Stimulated activated CD8-positive, alpha-beta memory T cell treated with anti-CD3 and anti-CD28 coated beads, Interleukin-7, amount 100 ng/mL, for 4 hours (primary cell): ENCODE measurements around the gene CLDND1.

Experiments
- DNase-seq, 2 donors: peaks; one replicate each; pipeline ENCODE4 v3.0.0-alpha.2; 2020; ENCODE audit warnings: low read depth in 2 of 2

The CLDND1 gene

DNA sequence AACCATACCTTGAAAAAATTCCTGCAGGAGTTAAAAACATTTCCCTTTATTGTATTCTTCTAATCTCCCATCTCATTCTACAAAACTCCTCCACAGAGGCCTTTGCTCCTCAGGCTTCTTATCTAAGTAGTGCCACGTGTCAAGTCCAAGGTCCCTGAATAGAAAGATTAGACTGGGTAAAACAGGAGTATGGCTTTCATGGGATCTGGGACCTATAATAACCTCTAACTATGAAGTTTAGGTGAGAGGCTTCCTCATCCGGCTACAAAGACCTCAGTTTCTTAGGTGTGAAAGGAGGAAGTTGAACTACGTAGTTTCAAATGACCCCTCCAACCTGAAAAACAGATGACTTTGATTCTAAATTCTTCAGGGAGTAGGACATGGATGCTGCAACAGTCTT lies 29.1 kb upstream of the CLDND1 start:
- DNase-seq, result no peak

DNA sequence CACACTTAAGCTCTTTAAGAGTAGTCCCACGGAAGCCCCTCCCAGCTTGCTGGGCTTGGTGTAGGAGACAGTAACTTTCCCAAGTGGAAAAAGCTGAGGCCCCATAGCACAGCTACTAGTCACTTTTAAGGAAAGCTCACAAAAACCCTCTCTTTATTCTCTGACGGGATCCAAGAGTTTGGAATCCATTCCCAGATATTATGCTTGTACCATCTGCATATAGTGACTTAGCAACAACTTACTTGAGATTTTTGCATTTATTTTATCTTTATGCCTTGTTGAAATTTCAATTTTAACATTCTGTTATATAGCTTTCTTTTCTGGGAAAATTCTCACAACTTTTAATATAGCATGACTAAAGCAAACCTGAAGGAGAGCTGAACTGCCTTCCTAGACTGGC lies 28.5 kb upstream of the CLDND1 start:
- no peak for DNase-seq

DNA sequence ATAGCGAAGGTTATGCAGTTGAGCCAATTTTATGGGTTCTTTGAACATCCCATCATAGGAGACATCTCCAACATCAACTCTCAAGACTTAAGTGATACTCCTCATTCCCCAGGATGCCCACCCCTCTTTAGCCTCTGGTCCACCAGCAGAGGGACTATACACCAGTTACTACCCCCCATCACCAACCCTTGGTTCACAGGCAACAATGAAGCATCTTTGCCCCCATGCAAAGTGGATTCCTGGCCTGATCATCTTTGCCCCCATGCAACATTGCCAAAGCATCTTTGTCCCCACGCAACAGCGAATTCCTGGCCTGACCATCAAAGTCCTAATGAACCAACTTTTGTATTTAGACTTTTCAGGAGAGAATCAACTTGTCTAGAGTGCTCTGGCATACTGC lies 28.1 kb upstream of the CLDND1 start:
- DNase-seq, result no peak

DNA sequence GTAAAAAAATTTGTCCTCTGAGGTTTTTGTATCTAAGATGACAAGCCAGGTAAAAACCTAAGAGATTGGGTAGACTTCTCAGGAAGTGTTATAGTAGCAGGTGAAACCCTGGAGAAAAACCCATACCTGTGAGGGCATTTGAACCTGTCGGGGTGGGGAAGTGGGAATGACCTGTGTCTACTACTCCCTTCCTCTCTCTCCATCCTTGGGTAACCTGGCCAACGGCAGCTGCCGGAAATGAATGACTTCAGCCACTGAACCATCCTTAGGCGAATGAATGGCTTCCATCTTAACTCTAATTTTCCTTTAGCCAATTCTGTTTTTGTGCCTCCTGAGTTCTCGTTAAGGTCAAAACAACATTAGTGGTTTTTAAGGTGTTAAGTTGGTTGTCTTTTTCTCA lies 25.8 kb upstream of the CLDND1 start:
- no peak for DNase-seq

DNA sequence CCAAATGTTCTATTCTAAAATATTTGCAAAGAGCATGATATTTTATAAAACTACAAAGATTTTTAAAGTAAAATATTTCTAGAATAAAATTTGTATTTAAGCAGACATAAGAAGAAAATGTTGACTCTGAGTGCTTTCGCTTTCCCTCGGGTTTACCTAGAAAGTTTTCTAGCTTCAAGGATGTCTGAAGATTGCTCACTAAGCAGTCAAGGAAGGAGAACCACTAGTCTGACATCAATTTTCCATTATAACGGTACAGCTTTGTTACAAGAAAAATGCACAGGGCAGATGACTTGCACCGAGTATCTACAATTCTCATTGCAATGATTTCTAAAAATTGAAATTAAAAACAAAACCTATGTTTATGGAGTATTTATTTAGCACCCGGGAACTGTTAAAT lies 23.2 kb upstream of the CLDND1 start:
- no peak for DNase-seq

DNA sequence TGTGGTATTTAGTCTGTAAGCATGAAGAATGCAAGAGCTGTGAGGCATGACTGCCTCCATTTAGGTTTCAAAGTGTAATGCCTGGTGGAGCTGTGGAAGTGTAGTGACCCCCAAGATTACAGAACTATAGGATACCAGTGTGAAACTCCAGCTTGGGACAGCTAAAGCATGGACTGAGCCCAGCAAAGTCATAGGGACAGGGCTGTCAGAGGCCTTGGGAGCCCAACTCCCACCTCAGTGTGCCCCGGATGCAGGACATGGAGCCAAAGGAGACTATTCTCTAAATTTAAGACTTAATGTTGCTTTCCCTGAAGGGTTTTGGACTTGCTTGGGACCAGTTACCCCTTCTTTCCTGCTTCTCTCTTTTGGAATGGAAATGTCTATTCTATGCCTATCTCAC lies 19.9 kb upstream of the CLDND1 start:
- DNase-seq, result no peak

DNA sequence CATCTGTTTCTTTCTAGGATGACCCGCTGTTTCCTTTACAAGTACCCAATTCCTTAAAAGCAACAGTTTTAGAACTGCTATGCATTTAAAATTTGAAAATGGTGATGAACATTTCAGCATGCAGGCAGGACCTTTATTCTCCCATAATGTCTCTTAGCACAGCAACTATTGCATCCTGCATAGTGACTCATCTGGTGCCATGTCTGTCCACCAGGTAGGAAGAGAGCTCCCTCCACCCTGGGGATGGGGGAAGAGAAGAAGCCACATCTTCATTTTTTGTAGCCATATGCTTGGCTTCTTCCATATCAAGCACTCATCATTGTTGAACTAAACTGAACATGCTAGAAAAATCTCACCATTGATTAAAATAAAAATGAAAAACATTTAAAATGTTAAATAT lies 19.0 kb upstream of the CLDND1 start:
- no peak for DNase-seq

DNA sequence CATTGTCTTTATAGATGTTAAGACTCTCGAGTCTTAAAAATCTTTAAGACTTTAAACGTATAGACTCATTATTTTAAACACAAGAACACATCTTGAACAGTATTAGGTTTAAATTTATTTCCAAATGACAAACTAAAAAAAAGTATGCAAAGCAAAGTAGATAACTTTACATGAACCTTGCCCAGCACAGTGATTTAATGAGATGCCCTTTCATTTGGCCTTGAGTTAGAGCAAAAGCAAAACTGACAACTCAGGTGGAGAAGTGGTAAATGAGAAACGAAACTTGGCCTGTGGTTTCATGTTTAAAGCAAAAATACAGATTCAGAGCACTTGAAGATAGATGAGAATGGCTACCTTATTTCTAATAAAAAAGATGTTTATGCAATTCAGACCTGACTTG lies 17.6 kb upstream of the CLDND1 start:
- DNase-seq, result no peak

DNA sequence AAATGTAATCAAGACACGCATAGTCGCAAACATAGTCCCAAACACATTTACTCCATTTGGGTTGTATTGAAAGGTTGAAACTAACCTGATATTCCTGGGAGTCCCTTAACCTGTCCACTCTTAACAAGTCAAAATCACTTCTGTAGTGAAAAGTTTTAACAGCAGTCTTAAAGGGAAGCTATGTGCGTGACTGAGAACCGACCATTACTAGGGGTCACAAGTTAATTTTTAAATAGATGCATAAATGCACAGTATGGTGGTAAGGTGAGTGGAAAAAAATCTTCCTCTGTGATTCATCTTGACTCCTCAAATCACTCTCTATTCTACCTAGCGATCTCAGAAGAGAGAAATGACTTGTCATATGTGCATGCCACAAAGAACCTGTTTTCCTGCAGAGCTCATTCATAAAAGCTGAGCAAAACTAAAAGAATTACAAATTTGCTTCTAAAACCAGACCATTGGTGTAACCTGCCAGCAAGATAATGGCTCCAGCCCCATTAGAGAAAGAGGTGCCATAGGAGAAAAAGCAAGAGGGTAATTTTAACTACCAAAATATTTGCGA lies 13.8 kb upstream of the CLDND1 start:
- DNase-seq, result no peak

DNA sequence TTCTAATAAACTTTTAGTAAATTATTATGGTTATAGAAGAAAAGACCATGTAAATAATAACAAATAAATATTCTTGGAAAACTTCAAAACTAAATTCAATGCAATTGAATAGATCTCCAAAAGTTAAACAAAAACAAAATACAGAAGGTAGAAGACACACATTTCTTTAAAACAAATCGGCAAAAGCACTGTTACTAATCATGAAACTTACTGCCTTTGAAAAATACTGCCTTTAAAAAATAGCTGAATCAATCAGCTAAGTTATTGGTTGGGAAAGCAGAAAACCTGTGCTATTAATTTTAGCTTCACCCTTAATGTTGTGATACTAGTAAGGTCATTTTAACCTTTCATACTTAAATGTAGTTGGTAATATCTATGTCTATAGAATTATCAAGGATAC lies 12.0 kb upstream of the CLDND1 start:
- DNase-seq, result no peak

DNA sequence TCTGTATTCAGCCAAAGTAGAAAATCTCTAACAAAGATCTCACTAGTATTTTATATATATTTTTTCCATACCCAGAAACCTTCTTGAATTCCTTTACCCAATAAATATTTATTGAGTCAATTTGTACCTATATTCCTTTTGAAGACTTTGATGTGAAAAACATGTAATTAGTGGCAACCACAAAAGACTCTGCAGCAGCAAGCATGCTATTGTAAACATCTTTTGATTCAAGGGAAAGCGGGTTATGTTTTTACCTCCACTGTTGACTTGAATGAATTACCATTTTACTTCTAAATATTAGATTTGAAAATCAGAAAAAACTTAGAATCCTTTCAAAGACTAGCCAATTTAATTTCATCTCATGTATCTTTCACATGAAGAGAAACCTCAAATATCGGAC lies 11.5 kb upstream of the CLDND1 start:
- DNase-seq, result no peak

DNA sequence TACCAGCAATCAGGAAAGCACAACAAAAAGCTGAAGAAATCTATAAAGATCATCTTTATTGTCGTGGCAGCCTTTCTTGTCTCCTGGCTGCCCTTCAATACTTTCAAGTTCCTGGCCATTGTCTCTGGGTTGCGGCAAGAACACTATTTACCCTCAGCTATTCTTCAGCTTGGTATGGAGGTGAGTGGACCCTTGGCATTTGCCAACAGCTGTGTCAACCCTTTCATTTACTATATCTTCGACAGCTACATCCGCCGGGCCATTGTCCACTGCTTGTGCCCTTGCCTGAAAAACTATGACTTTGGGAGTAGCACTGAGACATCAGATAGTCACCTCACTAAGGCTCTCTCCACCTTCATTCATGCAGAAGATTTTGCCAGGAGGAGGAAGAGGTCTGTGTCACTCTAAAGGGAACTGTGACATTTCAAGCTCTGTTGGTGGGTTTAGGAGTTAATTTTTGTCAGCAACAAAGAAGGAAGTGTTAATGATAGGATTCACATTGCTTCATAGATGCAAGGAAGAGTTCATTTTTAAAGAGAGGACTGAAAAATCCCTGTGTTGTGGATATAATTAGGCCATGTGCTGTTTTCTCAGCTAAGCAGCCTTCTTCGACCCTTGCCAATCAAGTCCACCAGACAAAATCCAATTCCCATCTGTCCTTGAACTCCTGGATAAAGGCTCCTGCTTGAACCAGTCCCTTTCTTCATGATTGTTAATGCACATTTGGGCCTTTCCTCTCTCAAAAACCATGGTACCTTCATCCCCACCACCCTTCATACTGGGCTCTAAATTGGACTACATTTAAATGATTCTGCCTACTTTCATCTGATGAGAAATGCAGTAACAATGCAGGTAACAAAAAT lies 10.2 kb upstream of the CLDND1 start:
- no peak for DNase-seq

DNA sequence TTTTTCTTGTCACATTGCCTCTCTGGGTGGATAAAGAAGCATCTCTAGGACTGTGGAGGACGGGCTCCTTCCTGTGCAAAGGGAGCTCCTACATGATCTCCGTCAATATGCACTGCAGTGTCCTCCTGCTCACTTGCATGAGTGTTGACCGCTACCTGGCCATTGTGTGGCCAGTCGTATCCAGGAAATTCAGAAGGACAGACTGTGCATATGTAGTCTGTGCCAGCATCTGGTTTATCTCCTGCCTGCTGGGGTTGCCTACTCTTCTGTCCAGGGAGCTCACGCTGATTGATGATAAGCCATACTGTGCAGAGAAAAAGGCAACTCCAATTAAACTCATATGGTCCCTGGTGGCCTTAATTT lies 9.6 kb upstream of the CLDND1 start:
- DNase-seq, result no peak

DNA sequence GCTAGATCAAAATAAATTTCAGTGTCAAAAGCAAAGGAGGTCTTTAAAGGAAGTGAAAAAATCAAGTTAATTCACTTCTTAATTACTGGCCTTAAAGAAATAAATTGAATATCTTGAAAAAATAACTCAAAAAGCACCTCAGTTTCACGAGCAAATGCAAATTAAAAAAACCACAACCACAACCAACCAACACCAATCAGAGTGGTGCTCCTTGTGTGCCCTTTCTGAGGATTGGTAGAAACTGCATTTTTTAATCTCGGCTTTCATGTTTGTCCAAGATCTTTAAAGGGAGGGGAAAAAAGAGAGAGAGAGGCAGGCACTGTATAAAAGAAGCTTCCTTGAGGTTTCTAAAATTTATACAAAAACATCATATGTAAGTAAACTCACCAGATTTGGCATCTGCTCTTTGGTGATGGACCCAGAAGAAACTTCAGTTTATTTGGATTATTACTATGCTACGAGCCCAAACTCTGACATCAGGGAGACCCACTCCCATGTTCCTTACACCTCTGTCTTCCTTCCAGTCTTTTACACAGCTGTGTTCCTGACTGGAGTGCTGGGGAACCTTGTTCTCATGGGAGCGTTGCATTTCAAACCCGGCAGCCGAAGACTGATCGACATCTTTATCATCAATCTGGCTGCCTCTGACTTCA lies 9.0 kb upstream of the CLDND1 start, which contains the start of gene GPR15:
Gene GPR15, plus strand, starts transcription at position 357 of the 653 bp plus-strand sequence. Its CDS starts 56 bp downstream, at position 413.
- no peak for DNase-seq

DNA sequence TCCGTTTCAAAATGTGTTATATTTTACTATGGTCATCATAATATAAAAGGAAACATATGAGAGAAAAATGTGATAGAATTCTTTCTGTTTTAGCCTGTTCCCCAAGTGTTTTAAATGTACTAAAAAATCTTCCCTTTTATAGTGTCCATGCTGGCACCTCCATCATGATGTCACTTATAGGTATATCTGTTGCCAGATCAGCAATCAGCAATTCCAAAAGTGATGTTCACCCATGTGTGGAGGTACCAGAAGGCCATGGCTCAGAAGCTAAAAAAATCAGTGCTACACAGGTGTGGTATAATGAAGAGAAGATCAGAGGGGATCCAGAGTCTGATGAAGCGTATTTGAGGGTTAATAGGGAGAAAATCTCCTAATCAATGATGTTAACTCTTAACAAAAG lies 8.0 kb upstream of the CLDND1 start:
- no peak for DNase-seq

DNA sequence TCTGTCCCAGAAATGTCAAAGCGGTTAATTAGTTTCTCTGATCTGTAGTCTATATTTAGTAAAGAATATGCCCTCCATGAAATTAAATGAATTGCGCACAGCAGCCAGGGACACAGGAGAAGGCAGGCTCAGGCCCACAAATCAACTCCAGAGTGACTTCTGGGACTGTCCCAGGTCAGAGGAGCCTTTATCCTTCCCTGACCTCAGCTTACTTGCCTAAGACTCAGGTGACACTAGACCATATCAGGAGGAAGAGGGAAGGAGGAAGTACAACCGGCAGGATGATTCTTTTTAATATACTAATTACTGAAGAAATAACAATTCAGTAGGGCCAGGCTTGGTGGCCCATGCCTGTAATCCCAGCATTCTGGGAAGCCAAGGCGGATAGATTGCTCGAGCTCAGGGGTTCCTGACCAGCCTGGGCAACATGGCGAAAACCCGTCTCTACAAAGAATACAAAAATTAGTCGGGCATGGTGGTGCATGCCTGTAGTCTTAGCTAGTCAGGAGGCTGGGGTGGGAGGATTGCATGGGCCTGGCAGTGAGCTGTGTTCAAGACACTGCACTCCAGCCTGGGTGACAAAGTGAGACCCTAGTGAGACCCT lies 7.3 kb upstream of the CLDND1 start:
- DNase-seq, result no peak

DNA sequence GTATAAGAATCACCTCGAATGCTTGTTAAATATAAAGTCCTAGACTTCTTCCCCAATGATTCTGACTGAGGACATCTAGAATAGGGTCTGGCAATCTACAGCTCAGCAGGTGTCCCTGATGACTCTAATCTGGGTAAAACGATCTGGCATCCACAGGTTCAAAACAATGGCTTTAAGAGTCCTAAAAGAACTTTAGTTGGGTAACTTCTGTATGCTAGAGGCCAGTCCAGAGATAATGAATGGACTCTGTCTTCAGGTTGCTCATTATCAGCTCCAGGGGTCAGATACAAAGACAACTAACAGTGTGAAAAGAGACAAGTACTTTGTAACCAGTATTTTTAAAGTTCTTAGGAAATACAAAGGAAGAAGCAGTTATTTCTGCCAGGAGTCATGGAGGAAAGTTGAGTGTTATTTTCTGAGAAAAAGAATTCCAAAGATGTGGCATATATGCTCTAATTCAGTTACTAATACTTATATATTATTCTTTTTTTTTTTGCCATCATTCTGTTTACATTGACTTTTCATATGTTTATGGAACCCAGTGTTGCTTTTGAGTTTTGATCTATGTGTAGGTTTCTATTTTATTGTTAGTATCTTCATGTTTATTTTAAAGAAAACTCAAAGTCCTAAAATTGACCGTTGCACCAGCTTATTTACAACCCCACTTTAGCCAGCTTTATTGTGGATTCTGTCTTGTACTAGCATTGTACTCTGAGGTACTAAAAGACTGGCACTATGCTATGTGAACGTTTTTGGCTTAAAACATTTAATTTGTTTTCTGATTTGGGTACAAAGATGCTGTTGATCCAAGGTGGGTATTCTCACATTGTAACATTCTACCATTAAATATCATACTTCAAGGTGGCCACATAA lies 6.0 kb upstream of the CLDND1 start:
- DNase-seq, result no peak

DNA sequence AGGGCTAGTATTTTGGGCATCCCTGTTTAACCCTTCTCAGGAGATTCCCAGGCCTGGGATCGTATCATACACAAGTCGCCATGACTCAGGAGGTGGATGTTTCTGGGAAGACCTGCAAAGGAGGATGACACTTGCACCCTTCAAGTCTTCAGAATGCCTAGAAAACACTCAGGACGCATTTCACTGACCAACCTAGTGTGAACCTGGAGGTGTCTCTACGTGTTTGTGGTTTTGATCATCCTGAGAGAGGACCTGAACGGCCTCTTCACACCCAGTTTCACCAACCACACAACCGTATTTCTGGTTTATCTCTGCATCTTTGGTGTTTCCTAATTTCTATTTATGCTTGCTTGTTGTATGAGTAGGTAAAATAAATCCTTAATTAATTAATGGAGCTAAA lies 2.8 kb upstream of the CLDND1 start:
- DNase-seq, result no peak

DNA sequence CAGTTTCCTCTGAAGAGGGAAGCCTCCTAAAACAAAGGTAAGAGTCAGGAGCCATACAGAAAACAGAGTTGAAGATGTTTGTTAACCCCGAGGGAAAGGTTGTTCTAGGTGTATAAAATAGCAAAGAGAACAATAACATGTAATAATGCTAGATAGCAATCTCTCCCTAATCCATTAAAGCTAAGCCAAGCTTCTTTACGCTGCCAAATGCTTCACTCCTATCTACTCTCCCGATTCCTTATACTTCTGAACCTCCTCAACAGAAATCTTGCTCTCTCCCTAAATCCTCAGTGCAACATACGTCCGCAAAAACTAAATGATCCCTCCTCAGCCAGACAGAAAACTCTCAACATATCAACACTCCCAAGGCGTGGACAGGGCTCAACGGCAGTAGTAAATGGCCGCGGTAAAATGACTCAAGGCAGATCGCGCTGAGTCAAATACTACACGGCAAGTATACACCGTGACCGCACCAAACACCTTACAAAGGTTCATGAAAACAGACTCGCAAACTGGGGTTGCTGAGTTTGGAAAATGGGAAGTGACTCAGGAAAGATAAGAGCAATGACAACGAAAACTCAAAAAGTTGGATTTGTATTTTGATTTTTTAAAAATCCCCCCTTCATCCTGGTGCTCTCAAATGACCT lies 682 bp downstream of the CLDND1 start:
- peak; percentile 30 to 40 for DNase-seq

DNA sequence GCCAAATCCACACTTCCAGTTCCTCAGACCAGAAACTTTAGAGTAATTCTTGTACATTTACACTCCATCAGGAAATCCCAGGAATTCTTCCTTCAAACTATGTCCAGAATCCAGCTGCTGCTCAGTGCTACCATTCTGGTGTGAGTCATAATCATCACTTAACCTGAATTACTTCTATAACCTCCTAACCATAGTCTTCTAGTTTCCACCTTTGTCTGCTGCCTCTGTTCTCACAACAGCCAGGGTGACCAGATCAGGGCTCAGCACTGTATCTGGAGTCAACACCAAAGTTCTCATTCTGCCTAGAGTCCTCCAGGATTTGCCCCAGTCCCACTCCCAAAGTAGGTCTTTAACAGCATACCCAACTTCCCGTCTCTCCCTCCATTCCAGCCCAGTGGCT lies 3.4 kb downstream of the CLDND1 start:
- DNase-seq, result no peak

DNA sequence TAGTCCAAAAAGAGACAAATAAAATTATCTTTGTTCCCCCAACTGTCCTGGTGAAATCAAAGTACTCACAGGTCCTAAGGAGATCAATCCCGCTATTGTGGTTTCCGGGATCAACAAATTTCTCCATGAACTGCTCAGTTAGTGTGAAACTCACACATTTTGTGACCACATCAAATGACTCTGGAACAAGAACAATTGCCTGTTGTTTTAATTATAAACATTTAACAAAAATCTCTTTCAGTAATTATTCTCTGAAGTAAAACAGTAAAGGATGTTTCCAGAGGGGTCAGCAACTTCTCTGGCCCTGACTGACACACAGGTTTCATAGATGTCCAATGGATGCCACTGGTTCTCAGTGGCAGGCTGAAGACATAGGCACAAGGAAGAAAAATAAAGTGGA lies 3.9 kb downstream of the CLDND1 start:
- DNase-seq, result no peak
